MM.1S (cell line): Measurements from ENCODE around the gene UBE2QL1.

ENCODE experiments used
- EZH2 ChIP-seq: fragments of 300-600 bp; sonication (generic); optimal IDR thresholded peaks from 2 replicates; pipeline ENCODE3; 2017; ENCODE audit warnings: low read depth, mild to moderate bottlenecking, antibody characterized with exemption, low read length, mixed read lengths
- EZH2phosphoT487 ChIP-seq: fragments of 300-600 bp; sonication (generic); IDR thresholded peaks from 2 replicates; pipeline ENCODE4 v1.6.1; 2018; ENCODE audit warnings: antibody characterized with exemption, low read length
- TF ChIP-seq, protein P1 (sequence below): fragments of 300-600 bp; sonication (generic); IDR thresholded peaks from 2 replicates; pipeline ENCODE4 v1.5.1; 2016; ENCODE audit warnings: antibody characterized with exemption, low read length, mixed read lengths

DNA sequence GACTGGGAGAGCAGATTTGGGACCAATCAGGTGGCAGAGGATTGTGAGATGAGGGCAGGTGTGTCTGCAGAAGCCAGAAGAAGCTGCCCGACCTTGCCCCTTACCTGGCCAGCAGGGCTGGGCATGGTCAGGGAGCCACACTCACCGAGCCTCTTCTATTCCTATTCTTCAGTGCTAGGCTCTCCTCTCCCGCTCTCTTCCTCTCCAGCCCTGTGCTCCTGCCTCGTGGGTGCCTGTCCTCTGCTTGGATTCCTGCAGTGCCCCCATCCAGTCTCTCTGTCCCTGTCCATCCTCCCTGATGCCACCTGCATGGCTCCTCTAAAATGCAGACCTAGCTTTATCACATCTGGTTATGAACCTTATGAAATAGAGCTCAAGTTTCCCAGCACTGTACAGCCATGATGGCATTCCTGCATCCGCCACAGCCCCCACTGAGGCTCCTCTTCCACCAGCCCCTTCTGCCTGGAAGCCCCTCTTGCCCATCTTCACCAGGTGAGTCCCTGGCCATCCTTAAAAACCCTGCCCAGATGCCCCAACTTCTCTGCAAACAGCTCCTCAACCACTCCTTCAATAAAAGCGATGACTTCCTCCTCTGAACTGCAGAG, 8.2 kb downstream of the UBE2QL1 start:
- TF ChIP-seq, protein P1, sequence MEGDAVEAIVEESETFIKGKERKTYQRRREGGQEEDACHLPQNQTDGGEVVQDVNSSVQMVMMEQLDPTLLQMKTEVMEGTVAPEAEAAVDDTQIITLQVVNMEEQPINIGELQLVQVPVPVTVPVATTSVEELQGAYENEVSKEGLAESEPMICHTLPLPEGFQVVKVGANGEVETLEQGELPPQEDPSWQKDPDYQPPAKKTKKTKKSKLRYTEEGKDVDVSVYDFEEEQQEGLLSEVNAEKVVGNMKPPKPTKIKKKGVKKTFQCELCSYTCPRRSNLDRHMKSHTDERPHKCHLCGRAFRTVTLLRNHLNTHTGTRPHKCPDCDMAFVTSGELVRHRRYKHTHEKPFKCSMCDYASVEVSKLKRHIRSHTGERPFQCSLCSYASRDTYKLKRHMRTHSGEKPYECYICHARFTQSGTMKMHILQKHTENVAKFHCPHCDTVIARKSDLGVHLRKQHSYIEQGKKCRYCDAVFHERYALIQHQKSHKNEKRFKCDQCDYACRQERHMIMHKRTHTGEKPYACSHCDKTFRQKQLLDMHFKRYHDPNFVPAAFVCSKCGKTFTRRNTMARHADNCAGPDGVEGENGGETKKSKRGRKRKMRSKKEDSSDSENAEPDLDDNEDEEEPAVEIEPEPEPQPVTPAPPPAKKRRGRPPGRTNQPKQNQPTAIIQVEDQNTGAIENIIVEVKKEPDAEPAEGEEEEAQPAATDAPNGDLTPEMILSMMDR, result no peak
- TF ChIP-seq EZH2phosphoT487 (no peak), EZH2 (no peak)
